Activated CD8-positive, alpha-beta memory T cell treated with anti-CD3 and anti-CD28 coated beads, Interleukin-2, amount 10 ng/mL, durations not matched to agents 7 days and 5 days (primary cell): ENCODE results near the gene RPTOR. TPM values are rescaled to one million over a fixed set of nuclear protein-coding genes. Genes with fewer than 3 reads are reported as not detected.

ENCODE experiments used
- ATAC-seq: fragments of 150-1000 bp; cut with Tn5 transposase; one replicate; pipeline ENCODE4 v1.10.0; 2021; ENCODE audit warnings: moderate library complexity
- CTCF ChIA-PET: fragments of 350-600 bp; sonication (Branson Sonifier 250); formaldehyde crosslinking; loops from one replicate; lab custom pipeline; 2021; ENCODE audit warnings: antibody characterized with exemption; lab: Charles Lee
- DNase-seq: peaks from one replicate; pipeline ENCODE4 v3.0.0-alpha.2; 2020
- H3K27ac Mint-ChIP-seq: one replicate; pipeline ENCODE4 v1.8.0; 2021; ENCODE audit warnings: mild to moderate bottlenecking, mixed read lengths
- H3K27me3 Mint-ChIP-seq: one replicate; pipeline ENCODE4 v1.8.0; 2021; ENCODE audit warnings: mixed read lengths
- H3K36me3 Mint-ChIP-seq: one replicate; pipeline ENCODE4 v1.8.0; 2021; ENCODE audit warnings: mild to moderate bottlenecking, mixed read lengths
- H3K4me1 Mint-ChIP-seq: one replicate; pipeline ENCODE4 v1.8.0; 2021; ENCODE audit warnings: mixed read lengths
- H3K4me3 Mint-ChIP-seq: one replicate; pipeline ENCODE4 v1.8.0; 2021; ENCODE audit warnings: mild to moderate bottlenecking, moderate library complexity, mixed read lengths
- H3K9me3 Mint-ChIP-seq: one replicate; pipeline ENCODE4 v1.8.0; 2022; ENCODE audit warnings: low read depth, mixed read lengths
- total RNA-seq, 2 experiments: library from RNA; stranded (reverse); gene quantifications; one replicate each; pipeline ENCODE4 v1.2.3, GENCODE V29; 2021

The RPTOR gene
- total RNA-seq, 2 experiments from 2014 or later: 60.4 to 87.0 TPM

- no peak overlapping the region for H3K4me3 Mint-ChIP-seq
- no peak overlapping the region for H3K27ac Mint-ChIP-seq
- CTCF ChIA-PET: no interaction called here
- DNase-seq (no peak), ATAC-seq (no peak)
- H3K27me3 Mint-ChIP-seq: no peaks in the 10 kb centered on the region
- H3K36me3 Mint-ChIP-seq: peaks cover 31% of the 10 kb centered on the region
- H3K4me1 Mint-ChIP-seq: peaks cover 7% of the 10 kb centered on the region
- no peaks in the 10 kb centered on the region for H3K9me3 Mint-ChIP-seq
Measured at GRCh38 chr17:80798595-80799537, 254.2 kb downstream of the RPTOR start.

- H3K4me1 Mint-ChIP-seq: peaks cover 11% of the 10 kb centered on the region
- no peak overlapping the region for H3K27ac Mint-ChIP-seq
- H3K9me3 Mint-ChIP-seq: no peaks in the 10 kb centered on the region
- CTCF ChIA-PET: no interaction called here
- DNase-seq (peak; percentile 28), ATAC-seq (no peak)
- H3K36me3 Mint-ChIP-seq: peaks cover 30% of the 10 kb centered on the region
- no peaks in the 10 kb centered on the region for H3K27me3 Mint-ChIP-seq
- no peak overlapping the region for H3K4me3 Mint-ChIP-seq
Measured at GRCh38 chr17:80799538-80800480, 255.2 kb downstream of the RPTOR start.

GRCh38 chr17:80800481-80801391 lies 256.1 kb downstream of the RPTOR start:
- CTCF ChIA-PET: no interaction called here
- Mint-ChIP-seq H3K27ac (no peak overlapping the region), H3K36me3 (peaks cover 28% of the 10 kb centered on the region), H3K27me3 (no peaks in the 10 kb centered on the region), H3K4me3 (no peak overlapping the region), H3K4me1 (peaks cover 11% of the 10 kb centered on the region), H3K9me3 (no peaks in the 10 kb centered on the region)
- ATAC-seq: no peak
- peak; percentile 25 for DNase-seq

GRCh38 chr17:80802626-80803450 lies 258.2 kb downstream of the RPTOR start:
- Mint-ChIP-seq H3K36me3 (peaks cover 34% of the 10 kb centered on the region), H3K27me3 (no peaks in the 10 kb centered on the region), H3K4me1 (peaks cover 3% of the 10 kb centered on the region), H3K27ac (no peak overlapping the region), H3K9me3 (peaks cover 11% of the 10 kb centered on the region), H3K4me3 (no peak overlapping the region)
- DNase-seq (no peak), ATAC-seq (no peak)
- CTCF ChIA-PET: no interaction called here

GRCh38 chr17:80803451-80804428 lies 259.1 kb downstream of the RPTOR start:
- H3K4me3 Mint-ChIP-seq: no peak overlapping the region
- DNase-seq (no peak), ATAC-seq (no peak)
- peaks cover 13% of the 10 kb centered on the region for H3K9me3 Mint-ChIP-seq
- H3K36me3 Mint-ChIP-seq: peaks cover 40% of the 10 kb centered on the region
- CTCF ChIA-PET: no interaction called here
- no peaks in the 10 kb centered on the region for H3K27me3 Mint-ChIP-seq
- peaks cover 7% of the 10 kb centered on the region for H3K4me1 Mint-ChIP-seq
- no peak overlapping the region for H3K27ac Mint-ChIP-seq

GRCh38 chr17:80804466-80804865 lies 259.8 kb downstream of the RPTOR start:
- H3K27me3 Mint-ChIP-seq: no peaks in the 10 kb centered on the region
- peaks cover 13% of the 10 kb centered on the region for H3K9me3 Mint-ChIP-seq
- H3K27ac Mint-ChIP-seq: peak overlapping the region; percentile 5
- ATAC-seq (no peak), DNase-seq (no peak)
- CTCF ChIA-PET: no interaction called here
- H3K36me3 Mint-ChIP-seq: peaks cover 42% of the 10 kb centered on the region
- no peak overlapping the region for H3K4me3 Mint-ChIP-seq
- H3K4me1 Mint-ChIP-seq: peaks cover 9% of the 10 kb centered on the region

- Mint-ChIP-seq H3K9me3 (peaks cover 13% of the 10 kb centered on the region), H3K27me3 (no peaks in the 10 kb centered on the region)
- DNase-seq: no peak
Measured at GRCh38 chr17:80805032-80805751, 260.6 kb downstream of the RPTOR start.

GRCh38 chr17:80807014-80807413 lies 262.4 kb downstream of the RPTOR start:
- peaks cover 27% of the 10 kb centered on the region for H3K4me1 Mint-ChIP-seq
- no peak overlapping the region for H3K4me3 Mint-ChIP-seq
- DNase-seq (no peak), ATAC-seq (no peak)
- H3K27me3 Mint-ChIP-seq: no peaks in the 10 kb centered on the region
- no peak overlapping the region for H3K27ac Mint-ChIP-seq
- H3K36me3 Mint-ChIP-seq: peaks cover 56% of the 10 kb centered on the region
- H3K9me3 Mint-ChIP-seq: peaks cover 13% of the 10 kb centered on the region
- CTCF ChIA-PET: no interaction called here

More at GRCh38 chr17:80805032-80805751, 260.6 kb downstream of the RPTOR start:
- Mint-ChIP-seq H3K4me3 (no peak overlapping the region), H3K36me3 (peaks cover 46% of the 10 kb centered on the region), H3K4me1 (peaks cover 9% of the 10 kb centered on the region), H3K27ac (peak overlapping the region; percentile 33)
- CTCF ChIA-PET: no interaction called here
- ATAC-seq: no peak

GRCh38 chr17:80807882-80808281 lies 263.2 kb downstream of the RPTOR start:
- Mint-ChIP-seq H3K27me3 (no peaks in the 10 kb centered on the region), H3K27ac (no peak overlapping the region), H3K9me3 (peaks cover 13% of the 10 kb centered on the region), H3K36me3 (peaks cover 60% of the 10 kb centered on the region), H3K4me3 (no peak overlapping the region), H3K4me1 (peaks cover 35% of the 10 kb centered on the region)
- ATAC-seq (no peak), DNase-seq (no peak)
- CTCF ChIA-PET: no interaction called here

GRCh38 chr17:80811181-80812105 lies 266.8 kb downstream of the RPTOR start:
- peak; percentile 79 for DNase-seq
- ATAC-seq: peak; percentile 75
- peaks cover 11% of the 10 kb centered on the region for H3K9me3 Mint-ChIP-seq
- no peak overlapping the region for H3K4me3 Mint-ChIP-seq
- peaks cover 58% of the 10 kb centered on the region for H3K36me3 Mint-ChIP-seq
- CTCF ChIA-PET: interaction anchor here (0.6 to 2.3 kb wide), 9 partner anchors 8 to 384 kb away, joined by 3 to 5 read pairs (median 4); no protein-coding TSS in a partner anchor
- no peaks in the 10 kb centered on the region for H3K27me3 Mint-ChIP-seq
- H3K4me1 Mint-ChIP-seq: peaks cover 45% of the 10 kb centered on the region
- peak overlapping the region; percentile 89 for H3K27ac Mint-ChIP-seq
